Measurements from ENCODE around the gene PFKP. TPM values are rescaled to one million over a fixed set of nuclear protein-coding genes. Genes with fewer than 3 reads are reported as not detected.
"Not testable (repeated sequence)": the region's sequence is repeated elsewhere in the genome, so short reads cannot be mapped to it uniquely, and the experiment has no call there.

PFKP gene
- polyA plus RNA-seq, 4 donors, result 13.1 to 34.8 (median 25.1) TPM

DNA sequence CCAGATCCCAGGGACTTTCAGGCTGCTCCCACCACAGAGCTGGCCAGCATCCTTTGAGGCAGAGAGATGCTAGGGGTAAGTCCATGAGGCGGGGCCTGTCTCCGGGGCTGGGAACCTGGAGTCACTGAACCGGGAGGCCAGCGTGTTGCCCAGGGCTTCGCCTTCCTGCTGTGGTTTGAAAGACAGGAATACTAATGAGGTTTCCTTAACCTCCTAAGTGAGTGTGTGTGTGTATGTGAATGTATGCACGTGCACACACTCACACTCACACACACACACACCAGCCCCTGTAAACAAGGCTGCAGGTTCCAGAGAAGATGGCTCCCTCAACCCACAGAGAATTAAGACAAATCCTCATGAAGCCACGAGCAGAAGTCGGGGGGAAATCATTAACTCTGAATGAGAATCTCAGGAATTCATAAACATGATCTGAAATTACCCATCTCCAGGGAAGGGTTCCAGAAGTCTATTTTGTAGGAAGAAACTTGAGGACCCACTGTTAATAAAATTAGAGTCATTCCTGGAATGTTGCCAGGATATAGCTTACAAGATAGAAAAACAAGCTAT, 20.3 kb upstream of the PFKP start:
- no peak for DNase-seq (ENCODE audit: low read depth in 4 of 4, low spot score in 3 of 4)

DNA sequence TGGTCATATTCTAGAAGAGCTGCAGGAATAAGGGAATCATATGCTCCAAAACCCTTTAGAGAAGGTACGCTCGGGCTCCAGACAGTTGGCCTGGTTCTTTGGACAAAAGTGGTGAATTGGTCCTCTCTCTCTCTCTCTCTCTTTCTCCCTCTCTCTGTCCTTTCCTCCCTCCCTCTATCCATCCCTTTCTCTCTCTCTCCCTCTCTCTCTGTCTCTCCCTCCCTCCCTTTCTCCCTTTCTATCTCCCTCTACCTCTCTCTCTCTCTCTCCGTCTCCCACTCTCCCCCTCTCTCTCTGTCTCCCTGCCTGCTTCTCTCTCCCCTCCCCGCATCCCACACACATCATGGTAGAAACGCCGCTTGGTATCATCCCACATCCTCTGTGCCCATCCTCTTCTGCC, 19.8 kb upstream of the PFKP start:
- DNase-seq (ENCODE audit: low read depth in 4 of 4, low spot score in 3 of 4), result no peak

DNA sequence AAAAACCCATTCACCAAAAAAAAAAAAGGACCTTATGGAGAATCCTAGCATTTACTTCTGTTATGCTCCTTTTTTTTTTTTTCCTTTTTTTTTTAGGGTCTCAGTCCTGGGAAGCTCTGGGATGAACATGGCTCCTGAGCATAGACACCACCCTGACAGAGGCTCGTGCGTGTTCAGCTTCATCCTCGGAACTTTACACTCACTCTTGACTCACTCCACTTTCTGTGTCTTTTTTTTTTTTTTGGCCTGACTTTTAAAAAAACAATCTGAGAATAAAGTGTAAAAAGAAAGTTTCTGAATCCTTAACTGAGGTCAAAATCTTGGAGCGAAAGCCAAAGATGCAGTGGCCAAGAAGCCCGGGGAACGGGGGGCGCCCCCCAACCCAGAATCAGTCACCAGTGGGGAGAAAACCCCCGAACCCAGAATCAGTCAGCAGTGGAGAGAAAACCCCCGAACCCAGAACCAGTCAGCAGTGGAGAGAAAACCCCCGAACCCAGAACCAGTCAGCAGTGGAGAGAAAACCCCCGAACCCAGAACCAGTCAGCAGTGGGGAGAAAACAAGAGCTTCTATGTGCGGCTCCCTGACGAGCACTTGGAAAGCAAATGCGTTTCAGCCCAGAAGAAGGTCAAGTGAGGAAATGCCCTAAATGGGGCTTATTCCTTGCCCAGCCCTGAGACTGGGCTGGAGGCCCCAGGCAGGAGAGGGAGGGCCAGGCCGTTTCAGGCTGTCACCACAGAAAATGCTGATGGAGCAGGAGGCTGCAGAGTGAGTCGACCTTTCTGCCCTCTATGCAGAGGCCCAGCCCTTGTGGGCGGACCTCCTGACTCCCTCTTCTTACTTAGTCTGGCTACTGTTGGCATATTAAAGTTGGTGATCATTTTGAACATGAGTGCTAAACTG, 19.0 kb upstream of the PFKP start:
- no peak for DNase-seq (ENCODE audit: low read depth in 4 of 4, low spot score in 3 of 4)

DNA sequence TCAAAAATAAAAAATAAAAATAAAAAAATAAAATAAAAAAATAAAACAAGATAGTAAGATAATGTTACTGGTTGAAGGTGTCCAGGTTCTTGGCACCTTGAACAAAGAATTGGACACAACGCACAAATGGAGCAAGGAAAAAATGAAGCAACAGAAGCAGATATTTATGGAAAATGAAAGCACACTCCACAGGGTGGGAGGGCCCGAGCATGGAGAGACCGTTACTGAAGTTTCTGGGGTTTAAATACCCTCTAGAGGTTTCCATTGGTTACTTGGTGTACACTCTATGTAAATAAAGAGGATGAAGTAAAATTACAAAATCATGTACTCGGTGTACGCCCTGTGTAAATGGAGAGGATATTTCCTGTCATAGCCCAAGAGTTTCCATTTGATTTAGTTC, 15.7 kb upstream of the PFKP start:
- no peak for DNase-seq (ENCODE audit: low read depth in 4 of 4, low spot score in 3 of 4)

DNA sequence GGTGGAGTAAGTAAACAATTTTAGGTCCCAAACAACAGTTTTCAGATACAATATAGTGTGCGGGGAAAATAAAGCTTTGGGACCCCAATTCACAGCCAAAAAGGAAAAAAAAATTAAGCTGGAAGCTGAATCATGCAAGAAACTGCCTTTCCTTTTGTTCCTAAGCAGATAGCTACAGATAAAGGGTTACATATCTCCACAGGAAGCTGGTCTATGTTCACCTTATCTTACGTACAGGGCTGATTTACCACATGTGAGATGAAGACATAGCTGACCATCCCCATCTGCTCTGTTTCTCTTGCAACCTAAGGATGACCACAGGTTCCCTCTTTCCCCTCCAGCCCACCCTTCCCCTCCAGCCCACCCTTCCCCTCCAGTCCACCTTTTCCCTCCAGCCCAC, 14.2 kb upstream of the PFKP start:
- DNase-seq (ENCODE audit: low read depth in 4 of 4, low spot score in 3 of 4), result no peak

DNA sequence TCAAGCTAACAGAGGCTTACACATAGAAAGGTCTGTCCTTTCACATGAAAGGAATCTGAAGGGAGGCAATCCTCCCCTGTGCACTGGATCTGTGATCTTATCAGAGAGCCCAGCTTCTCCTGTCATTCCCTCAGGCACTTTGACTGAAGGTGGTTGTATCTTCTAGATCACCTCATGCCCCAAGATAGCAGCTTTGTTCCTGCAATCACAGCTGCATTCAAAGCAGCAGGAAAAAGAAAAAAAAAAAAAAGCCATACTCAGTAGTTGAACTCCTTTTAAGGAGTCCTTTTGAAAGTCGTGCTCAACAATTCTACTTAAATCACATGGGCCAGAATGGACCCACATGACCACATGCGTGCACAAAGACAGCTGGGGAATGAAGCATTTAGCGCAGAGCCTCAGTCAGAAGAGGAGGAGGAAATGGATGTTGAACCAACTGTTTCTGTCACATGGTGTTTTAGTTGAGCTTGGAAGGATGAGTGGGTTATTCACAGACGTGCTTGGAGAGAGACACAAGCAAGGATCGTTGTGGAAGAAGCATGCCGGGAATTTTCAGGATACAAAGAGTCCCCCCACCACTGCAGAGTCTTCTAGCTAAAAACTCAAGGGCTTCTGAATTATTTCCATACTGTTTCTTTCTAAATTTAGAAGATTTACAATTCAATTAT, 13.0 kb upstream of the PFKP start:
- no peak for DNase-seq (ENCODE audit: low read depth in 4 of 4, low spot score in 3 of 4)

DNA sequence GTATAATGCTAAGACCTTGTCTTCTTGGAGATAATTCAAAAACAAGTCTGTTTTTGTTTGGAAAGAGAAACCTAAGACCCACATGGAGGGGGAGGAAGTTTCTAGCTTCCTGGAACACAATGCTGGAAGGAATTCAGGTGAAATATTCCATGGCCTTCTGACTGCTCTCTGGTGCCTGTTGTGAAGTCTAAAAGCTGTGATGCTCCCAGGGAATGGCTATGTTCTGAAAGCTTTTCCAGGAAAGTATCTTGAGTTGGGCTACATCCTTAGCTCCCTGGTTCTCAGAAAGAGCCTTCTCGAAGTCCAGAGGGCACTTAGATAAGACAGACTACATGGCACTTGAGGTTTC, 12.5 kb upstream of the PFKP start:
- DNase-seq (ENCODE audit: low read depth in 4 of 4, low spot score in 3 of 4), result no peak

DNA sequence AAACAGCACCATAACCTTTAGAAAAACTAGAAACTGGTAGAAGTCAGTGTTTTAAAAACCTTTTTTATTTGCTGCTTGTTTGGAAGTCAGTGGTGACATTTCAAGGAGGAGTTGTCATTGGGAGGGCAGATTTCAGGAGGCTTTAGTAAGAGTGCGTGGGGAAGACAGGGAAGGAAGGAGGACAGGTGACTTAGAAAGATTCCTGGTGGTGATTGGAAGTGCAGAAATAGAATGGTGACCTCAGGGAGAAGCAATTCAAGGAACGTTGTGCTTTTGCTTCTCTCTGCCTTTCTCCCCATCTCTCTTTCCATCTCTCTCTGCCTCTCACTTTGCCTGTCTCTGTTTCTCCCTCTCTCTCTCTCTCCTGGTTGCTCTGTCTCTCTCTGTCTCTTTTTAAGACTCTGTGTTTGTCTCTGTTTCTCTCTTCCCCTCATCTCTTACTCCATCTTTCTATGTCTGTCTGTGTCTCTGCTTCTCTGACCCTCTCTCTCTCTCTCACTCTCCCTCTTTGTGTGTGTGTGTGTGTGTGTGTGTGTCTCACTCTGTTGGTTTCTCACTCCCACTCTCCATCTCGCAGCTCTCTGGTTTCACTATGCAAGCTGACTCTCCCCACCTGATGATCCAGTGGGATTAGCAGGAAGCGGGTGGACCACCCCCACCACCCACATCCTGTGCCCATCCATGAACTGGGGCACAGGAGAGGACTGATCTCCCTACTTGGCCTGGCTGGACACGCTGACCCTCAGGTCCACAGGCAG, 10.9 kb upstream of the PFKP start:
- no peak for DNase-seq (ENCODE audit: low read depth in 4 of 4, low spot score in 3 of 4)

DNA sequence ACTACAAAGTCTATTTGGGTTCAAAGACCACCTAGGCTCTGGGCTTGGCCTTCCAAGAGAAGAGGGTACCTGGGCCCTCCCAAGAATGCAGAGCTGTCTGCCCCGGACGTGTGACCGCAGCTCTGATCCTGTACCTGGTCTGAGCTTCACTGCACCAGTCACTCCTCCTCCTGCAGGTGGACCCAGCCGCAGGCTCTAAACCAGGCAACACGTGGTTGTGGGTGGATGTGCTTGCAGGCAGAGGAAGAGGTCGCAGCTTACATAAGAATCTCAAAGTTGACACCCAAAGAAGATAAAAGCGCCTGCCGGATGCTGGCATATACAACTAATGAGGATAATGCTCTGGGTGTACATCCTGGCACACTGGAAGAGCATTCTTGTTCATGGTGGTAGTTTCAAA, 9.4 kb upstream of the PFKP start:
- no peak for DNase-seq (ENCODE audit: low read depth in 4 of 4, low spot score in 3 of 4)

DNA sequence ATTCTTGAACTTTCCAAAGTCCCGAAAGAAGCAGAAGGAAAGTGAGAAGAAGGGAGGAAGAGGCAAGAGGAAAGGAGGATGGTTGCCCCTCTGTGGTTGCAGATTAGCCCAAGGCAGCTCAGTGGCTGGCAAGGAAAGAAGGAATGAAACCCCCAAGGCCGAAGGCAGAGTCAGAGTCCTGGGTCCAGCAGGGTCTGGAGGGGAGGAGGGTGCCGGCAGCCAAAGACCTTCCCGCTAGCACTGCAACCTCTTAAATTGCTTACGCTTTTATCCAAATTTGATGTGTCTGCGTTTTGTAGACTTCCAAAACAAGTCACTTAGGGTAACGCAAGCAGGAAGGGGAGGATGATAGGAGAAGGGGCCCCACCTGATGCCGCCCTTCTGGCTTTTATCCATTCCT, 7.4 kb upstream of the PFKP start:
- no peak for DNase-seq (ENCODE audit: low read depth in 4 of 4, low spot score in 3 of 4)

DNA sequence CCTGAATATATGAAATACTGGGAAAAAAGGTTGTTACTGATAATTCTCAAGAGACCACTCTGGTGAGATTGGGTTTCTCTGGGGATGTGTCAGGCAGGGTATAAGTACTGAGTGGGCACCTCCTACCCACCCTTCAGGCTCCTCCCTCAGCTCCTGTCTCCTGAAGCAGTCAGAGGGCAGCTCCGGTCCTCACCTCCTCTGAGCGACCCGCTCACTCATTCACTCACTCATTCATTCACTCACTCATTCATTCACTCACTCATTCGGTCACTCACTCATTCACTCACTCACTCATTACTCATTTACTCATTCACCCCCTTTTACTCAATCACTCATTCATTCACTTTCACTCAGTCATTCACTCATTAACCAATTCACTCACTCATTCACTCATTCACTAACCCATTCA, 6.9 kb upstream of the PFKP start:
- no peak for DNase-seq (ENCODE audit: low read depth in 4 of 4, low spot score in 3 of 4)

DNA sequence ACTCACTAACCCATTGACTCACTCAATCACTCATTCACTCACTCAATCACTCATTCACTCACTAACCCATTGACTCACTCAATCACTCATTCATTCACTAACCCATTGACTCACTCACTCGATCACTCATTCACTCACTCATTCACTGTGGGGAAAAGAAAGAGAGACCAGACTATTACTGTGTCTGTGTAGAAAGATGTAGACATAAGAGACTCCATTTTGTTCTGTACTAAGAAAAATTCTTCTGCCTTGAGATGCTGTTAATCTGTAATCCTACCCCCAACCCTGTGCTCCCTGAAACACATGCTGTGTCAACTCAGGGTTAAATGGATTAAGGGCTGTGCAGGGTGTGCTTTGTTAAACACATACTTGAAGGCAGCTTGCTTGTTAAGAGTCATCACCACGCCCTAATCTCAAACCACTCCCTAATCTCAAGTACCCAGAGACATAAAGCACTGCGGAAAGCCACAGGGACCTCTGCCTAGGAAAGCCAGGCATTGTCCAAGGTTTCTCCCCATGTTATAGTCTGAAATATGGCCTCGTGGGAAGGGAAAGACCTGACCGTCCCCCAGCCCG, 5.9 kb upstream of the PFKP start:
- not testable (repeated sequence) for DNase-seq (ENCODE audit: low read depth in 4 of 4, low spot score in 3 of 4)

DNA sequence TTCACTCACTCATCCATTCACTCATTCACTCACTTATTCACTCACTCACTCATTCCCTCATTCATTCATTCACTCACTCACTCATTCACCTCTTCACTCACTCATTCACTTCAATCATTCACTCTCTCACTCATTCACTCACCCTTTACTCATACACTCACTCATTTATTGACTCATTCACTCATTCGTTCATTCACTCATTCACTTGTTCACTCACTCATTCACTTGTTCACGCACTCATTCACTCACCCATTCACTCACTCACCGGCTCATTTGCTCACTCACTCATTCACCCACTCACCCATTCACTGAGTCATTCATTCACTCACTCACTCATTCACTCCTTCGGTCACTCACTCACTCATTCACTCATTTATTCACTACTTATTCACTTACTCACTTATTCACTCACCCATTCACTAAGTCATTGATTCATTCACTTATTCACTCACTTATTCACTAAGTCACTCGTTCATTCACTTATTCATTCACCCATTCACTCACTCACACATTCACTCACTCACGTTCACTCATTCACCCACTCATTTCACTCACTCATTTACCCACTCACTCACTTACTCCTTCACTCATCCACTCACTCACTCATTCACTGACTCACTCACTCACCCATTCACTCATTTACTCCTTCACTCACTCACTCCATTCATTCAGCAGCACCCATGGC, 4.7 kb upstream of the PFKP start:
- no peak for DNase-seq (ENCODE audit: low read depth in 4 of 4, low spot score in 3 of 4)

DNA sequence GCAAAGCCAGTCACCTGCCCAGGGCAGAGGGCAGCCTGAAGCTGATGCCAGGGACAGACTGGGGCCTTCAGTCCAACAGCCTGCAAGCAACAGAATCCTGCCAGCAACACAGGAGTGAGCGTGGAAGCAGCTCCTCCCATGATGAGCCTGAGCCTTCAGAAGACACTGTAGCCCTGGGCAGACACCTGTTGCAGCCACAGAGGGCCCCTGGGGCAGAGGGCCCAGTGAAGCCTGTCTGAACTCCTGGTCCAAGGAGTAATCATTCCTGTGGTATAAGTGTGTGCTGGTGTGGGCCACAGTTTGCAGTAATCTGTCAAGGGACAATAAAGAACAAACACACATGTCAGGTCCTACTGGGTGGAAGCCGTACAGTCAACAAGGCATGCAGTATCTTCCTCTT, 2.9 kb upstream of the PFKP start:
- no peak for DNase-seq (ENCODE audit: low read depth in 4 of 4, low spot score in 3 of 4)

DNA sequence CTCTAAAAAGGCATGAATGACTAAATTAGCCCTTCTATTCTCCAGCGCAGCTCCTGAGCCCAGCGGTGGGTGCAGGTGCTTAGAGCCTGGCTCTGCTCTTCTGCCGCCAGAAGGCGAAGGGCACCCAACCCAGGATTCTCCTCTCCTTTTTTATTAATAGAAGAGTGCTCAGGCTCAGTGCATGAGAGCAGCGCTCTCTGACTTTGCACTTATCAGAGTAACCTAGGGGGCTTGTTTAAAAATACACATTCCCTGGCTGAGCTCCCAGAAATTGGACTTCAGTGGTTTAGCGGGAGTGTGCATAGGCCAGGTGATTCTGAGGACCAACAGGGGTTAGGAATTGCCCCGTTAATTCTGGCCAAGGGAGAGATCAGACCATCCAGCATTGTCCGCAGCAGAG, 1.7 kb upstream of the PFKP start:
- no peak for DNase-seq (ENCODE audit: low read depth in 4 of 4, low spot score in 3 of 4)

DNA sequence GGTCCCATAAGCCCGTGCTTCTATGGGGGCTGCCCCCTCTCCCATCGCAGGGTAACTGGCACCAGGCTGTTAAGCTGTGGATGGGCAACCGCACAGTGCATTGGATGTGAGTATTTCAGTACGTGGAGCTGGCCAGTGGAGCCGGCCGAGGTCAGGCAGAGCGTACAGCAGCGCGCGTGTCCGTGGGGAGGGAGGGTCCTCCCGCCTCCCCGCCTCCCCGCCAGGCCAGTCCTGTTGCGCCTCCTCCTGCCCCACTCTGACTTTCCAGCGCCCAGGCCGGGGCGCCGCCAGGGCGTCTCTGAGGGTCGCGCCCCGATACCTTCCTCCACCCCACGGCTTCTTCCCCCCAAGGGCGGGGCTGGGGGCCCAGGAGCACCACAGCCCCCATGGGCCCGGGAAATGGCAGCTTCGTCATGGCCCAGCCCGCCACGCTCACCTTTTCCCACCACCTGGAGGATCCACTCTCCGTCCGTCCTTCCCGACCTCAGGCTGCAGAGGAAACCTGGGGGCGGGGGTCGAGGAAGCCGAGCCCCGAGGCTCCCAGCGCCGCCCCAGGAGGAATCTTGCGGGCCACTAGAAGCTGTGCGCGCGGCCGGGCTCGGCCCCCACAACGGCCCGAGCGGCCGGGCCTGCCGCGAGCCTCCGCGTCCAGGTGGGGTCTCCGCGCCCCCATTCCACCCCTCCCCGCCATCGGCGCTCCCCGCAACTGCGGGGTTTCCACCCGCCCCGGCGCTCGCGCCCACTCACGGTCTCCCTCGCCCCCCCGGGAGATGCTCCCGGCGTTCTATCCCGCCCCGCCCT, 831 bp upstream of the PFKP start:
- no peak for DNase-seq (ENCODE audit: low read depth in 4 of 4, low spot score in 3 of 4)

DNA sequence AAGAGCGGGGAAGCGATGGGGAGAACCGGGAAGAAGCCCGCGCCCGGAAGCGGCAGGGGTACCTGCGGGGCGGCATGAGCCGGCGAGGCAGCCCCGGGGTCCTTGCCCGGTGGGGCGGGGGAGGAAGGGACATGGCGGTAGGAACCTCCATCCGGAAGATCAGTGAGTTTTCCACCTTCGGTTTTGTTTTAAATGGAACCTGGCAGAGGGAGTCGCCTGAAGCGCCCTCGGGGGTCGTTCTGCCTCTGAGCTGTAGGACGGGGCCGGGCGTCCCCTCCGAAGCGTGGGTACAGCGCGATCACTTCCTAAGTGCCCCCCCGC, 471 bp downstream of the PFKP start:
- no peak for DNase-seq (ENCODE audit: low read depth in 4 of 4, low spot score in 3 of 4)

DNA sequence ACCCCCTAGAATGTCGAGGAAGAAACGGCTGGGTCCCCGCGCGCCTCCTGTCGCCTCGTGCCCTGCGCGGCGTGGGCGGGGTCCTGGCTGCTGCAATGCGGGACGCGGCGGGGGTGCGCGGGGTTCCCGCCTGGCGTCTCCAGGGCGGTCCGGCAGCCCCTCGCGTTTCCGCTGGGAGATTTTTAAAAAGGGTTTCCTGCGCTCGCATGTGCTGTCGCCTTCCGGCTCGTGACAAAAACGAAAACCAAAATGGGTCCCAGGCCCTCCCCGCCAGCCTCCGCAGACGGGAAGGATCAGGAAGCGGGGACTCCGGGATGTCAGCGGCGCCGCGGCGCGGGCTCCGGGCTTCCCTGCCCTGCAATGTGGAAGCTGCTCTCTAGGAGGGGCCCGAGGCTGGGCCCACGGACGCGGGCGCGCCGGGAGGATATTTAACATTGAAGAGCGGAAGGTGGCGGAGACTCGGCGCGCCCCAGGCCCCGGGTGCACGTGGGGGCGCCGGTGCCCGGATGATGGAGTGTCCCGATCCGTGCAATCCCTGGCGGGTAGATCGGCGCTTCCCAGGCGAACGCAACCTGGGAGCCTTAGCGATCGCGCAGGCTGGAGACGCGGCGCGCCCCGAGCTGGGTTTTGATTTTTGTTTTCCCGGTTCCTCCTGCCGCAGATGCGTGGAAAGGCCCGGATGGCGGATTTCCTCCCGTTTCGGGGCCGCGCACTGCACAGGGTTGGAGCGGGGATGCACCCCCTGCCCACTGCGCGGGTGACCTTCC, 1.0 kb downstream of the PFKP start:
- no peak for DNase-seq (ENCODE audit: low read depth in 4 of 4, low spot score in 3 of 4)
